Cardiac muscle cell (in vitro differentiated cells and primary cell): Measurements from ENCODE around the gene ZSCAN5A. TPM values are rescaled to one million over a fixed set of nuclear protein-coding genes. Genes with fewer than 3 reads are reported as not detected.

ENCODE experiments used
- DNase-seq, 2 donors: peaks; one replicate each; pipeline versions ENCODE4 v3.0.0 to v3.0.0-alpha.2; 2010 to 2017; ENCODE audit warnings: low read depth in 1 of 2, low spot score in 1 of 2
- H3K27ac ChIP-seq: fragments of 200-600 bp; sonication (generic); 2 replicates; pipeline ENCODE4 v1.5.1; 2016
- H3K27me3 ChIP-seq: fragments of 200-600 bp; sonication (generic); 2 replicates; pipeline ENCODE4 v1.6.0; 2016; ENCODE audit warnings: control low read depth
- H3K36me3 ChIP-seq: fragments of 200-600 bp; sonication (generic); 2 replicates; pipeline ENCODE4 v1.5.1; 2016; ENCODE audit warnings: control low read depth
- H3K4me1 ChIP-seq: fragments of 200-600 bp; sonication (generic); 2 replicates; pipeline ENCODE4 v1.8.1; 2017; ENCODE audit warnings: low read depth, mild to moderate bottlenecking, mixed run types
- H3K4me3 ChIP-seq: fragments of 200-600 bp; sonication (generic); 2 replicates; pipeline ENCODE4 v1.5.1; 2016; ENCODE audit warnings: mild to moderate bottlenecking
- H3K9me3 ChIP-seq: fragments of 200-600 bp; sonication (generic); 2 replicates; pipeline ENCODE4 v1.5.1; 2017; ENCODE audit warnings: low read depth, mild to moderate bottlenecking, control low read depth
- polyA plus RNA-seq: library from polyadenylated mRNA; unstranded; fragments of >200 nt; fragmentation: Nextera tagmentation; extraction: Ambion mirVana; gene quantifications from 2 replicates; pipeline ENCODE4 v1.2.1, GENCODE V29; 2016
- total RNA-seq: library from RNA; depleted of rRNA; stranded (reverse); fragments of >200 nt; gene quantifications from 2 replicates; pipeline ENCODE4 v1.2.3, GENCODE V29; 2016
- TF ChIP-seq, protein P1 (sequence below): IDR thresholded peaks from 2 replicates; pipeline ENCODE4 v1.5.1; 2012; ENCODE audit warnings: low read depth, mild to moderate bottlenecking, low read length

Gene ZSCAN5A
- total and polyA plus RNA-seq, 2 experiments from 2014 or later, result 2.9 to 14.2 TPM

DNA sequence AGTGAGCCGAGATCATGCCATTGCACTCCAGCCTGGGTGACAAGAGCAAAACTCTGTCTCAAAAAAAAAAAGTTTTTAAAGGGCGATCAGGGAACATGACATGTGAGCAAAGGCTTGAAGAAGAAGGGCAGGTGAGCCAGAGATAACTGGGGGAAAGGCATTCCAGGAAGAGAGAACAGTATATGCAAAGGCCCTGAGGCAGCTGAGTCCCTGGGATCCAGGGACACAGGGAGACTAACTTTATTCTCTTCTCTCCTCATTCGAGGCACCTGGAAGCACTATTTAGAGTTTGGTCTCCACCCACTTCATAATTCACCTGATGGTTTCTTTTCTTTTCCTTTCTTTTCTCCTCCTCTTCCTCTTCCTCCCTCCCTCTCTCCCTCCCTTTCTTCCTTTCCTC is 17.6 kb downstream of the ZSCAN5A start:
- no peak overlapping the region for H3K4me3 ChIP-seq
- H3K4me1 ChIP-seq, result no peaks in the 10 kb centered on the region
- H3K27ac ChIP-seq, result no peak overlapping the region
- H3K27me3 ChIP-seq, result no peaks in the 10 kb centered on the region
- DNase-seq, result no peak
- H3K36me3 ChIP-seq, result no peaks in the 10 kb centered on the region
- TF ChIP-seq, protein P1, sequence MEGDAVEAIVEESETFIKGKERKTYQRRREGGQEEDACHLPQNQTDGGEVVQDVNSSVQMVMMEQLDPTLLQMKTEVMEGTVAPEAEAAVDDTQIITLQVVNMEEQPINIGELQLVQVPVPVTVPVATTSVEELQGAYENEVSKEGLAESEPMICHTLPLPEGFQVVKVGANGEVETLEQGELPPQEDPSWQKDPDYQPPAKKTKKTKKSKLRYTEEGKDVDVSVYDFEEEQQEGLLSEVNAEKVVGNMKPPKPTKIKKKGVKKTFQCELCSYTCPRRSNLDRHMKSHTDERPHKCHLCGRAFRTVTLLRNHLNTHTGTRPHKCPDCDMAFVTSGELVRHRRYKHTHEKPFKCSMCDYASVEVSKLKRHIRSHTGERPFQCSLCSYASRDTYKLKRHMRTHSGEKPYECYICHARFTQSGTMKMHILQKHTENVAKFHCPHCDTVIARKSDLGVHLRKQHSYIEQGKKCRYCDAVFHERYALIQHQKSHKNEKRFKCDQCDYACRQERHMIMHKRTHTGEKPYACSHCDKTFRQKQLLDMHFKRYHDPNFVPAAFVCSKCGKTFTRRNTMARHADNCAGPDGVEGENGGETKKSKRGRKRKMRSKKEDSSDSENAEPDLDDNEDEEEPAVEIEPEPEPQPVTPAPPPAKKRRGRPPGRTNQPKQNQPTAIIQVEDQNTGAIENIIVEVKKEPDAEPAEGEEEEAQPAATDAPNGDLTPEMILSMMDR, result no peak
- no peaks in the 10 kb centered on the region for H3K9me3 ChIP-seq

DNA sequence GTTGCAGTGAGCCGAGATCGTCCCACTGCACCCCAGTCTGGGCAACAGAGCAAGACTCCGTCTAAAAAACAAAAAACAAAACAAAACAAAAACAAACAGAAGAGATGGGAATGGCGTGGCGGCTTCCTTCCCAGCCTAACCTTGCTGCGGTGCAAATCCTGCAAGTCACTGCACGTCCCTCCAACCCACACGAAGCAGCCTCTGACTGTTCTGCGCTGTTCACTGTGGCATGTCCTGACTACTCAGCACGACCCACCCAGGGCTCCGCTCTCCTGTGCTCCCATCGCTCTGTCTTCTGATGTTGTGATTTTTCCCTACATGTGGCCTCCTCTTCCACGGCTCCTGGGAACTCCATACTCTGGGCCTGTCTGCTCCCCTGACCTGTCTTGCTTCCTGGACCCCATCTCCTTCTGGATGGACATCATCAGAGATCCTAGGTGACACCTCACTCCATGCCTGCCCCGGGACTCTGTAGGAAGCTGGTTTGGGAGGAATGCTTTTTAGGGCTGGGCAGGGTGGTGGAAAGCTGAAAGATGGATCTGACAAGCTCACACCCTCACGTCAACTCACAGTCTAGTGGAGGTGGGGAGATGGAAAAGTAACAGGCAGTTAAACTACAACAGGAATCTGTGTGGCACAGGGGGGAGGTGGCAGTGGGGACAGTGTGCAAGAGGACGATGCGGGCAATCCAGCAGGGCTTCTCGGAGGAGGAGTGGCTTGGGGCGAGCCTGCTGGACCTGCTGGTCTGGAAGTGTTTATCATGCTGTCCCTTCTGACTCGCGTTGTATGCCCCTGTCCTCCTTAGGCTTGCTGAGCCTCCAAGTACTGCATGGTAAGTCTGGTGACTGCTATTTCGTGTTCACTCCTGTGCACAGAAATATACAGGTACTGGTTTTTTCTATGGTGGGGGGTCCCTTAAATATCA is 18.8 kb downstream of the ZSCAN5A start:
- H3K4me1 ChIP-seq, result no peaks in the 10 kb centered on the region
- no peak overlapping the region for H3K4me3 ChIP-seq
- TF ChIP-seq, protein P1, result no peak
- H3K27ac ChIP-seq, result no peak overlapping the region
- no peaks in the 10 kb centered on the region for H3K27me3 ChIP-seq
- H3K9me3 ChIP-seq, result no peaks in the 10 kb centered on the region
- no peaks in the 10 kb centered on the region for H3K36me3 ChIP-seq
- no peak for DNase-seq

DNA sequence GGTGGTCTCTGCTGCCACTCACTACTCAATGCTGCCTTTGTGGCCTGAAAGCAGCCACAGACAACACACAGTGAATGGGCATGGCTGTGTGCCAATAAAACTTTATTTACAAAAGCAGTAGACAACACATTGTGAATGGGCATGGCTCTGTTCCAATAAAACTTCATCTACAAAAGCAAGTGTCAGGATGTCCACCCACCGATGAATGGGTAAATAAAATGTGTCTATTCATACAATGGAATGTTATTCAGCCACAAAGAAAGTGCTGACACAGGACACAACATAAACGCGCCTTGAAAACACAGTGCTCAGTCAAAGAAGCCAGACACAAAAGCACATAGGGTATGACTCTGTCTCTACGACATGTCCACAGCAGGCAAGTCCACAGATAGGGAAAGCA is 20.1 kb downstream of the ZSCAN5A start:
- Histone ChIP-seq H3K4me1 (no peaks in the 10 kb centered on the region), H3K36me3 (no peaks in the 10 kb centered on the region), H3K27ac (no peak overlapping the region), H3K27me3 (no peaks in the 10 kb centered on the region), H3K9me3 (no peaks in the 10 kb centered on the region), H3K4me3 (no peak overlapping the region)
- TF ChIP-seq, protein P1, result no peak
- no peak for DNase-seq

DNA sequence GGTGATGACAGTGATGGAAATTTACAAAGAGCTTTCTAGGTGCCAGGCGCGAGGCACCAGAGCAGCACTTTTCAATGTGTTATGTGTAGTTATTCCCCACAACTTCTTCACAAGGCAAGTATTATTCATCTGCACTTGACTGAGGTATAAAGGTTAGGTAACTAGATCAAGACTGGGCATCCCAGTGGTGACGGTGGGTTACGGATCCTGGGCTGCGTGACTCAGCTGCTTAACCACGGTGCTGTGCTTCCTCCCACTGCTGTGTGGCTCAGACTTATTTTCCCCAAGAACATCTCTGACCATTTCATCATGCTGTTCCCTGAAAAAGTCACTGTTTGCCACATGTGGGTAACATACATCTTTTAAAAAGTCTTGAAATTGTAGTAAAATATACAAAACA is 22.8 kb downstream of the ZSCAN5A start:
- Histone ChIP-seq H3K4me3 (no peak overlapping the region), H3K27ac (no peak overlapping the region), H3K9me3 (no peaks in the 10 kb centered on the region), H3K4me1 (no peaks in the 10 kb centered on the region), H3K27me3 (no peaks in the 10 kb centered on the region), H3K36me3 (no peaks in the 10 kb centered on the region)
- TF ChIP-seq, protein P1, result no peak
- no peak for DNase-seq

DNA sequence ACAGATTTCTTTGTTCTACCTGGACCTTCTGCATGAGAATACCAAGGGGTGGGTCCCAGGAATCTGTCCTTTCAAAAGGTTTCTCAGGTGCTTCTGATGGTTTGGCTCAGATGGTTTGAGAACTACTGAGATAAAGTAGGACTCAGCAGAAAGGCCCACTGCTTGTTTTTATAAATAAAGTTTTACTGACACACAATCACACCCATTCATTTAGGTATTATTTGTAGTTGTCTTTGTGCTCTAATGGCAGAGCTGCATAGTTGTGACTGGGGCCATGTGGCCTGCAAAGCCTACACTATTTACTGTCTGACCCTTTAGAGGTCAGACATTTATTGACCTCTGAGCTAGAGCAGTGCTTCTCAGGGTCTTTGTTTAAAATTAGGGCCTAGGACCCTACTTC is 24.5 kb downstream of the ZSCAN5A start:
- DNase-seq, result no peak
- no peak overlapping the region for H3K4me3 ChIP-seq
- H3K9me3 ChIP-seq, result no peaks in the 10 kb centered on the region
- H3K4me1 ChIP-seq, result no peaks in the 10 kb centered on the region
- TF ChIP-seq, protein P1, result no peak
- H3K36me3 ChIP-seq, result no peaks in the 10 kb centered on the region
- H3K27ac ChIP-seq, result no peak overlapping the region
- H3K27me3 ChIP-seq, result no peaks in the 10 kb centered on the region
